GM23338 (cell line): ENCODE results near the gene KCTD8.

Experiments used
- CTCF ChIP-seq, 2 experiments: fragments of 200-600 bp in 1 of 2; sonication (generic) in 1 of 2; conservative IDR thresholded peaks; 2 replicates each; pipeline versions ENCODE4 v1.5.1 to v1.6.1; 2016 to 2017; ENCODE audit warnings: antibody characterized with exemption in 2 of 2, low read depth in 2 of 2, mild to moderate bottlenecking in 2 of 2, moderate library complexity in 1 of 2
- EZH2 ChIP-seq: fragments of 200-600 bp; sonication (generic); IDR thresholded peaks from one replicate; pipeline ENCODE4 v1.8.0; 2017; ENCODE audit warnings: antibody characterized with exemption, mild to moderate bottlenecking, low read depth; ENCODE audit not compliant: unreplicated experiment
- EZH2phosphoT487 ChIP-seq: fragments of 200-600 bp; sonication (generic); IDR thresholded peaks from one replicate; pipeline ENCODE4 v1.8.1; 2018; ENCODE audit warnings: antibody characterized with exemption; ENCODE audit not compliant: unreplicated experiment
- JUNB ChIP-seq: IDR thresholded peaks from one replicate; pipeline ENCODE4 v1.6.1; 2016; ENCODE audit warnings: antibody characterized with exemption; ENCODE audit not compliant: unreplicated experiment
- ZNF462 ChIP-seq: fragments of 250-450 bp; sonication (Bioruptor Pico); IDR thresholded peaks from 2 replicates; pipeline ENCODE4 v1.5.0; 2020; ENCODE audit warnings: mild to moderate bottlenecking, moderate library complexity

- TF ChIP-seq EZH2phosphoT487 (no peak), ZNF462 (CRISPR knock-in tag) (no peak), CTCF (conservative IDR thresholded peaks at IDR 0.05; ENCODE audit: low read depth in 2 of 2) (peak; percentile 68 to 73), JUNB (no peak), EZH2 (no peak)
Observed at GRCh38 chr4:44448521-44449461, at the start of gene KCTD8.
